GM06990 (cell line): Measurements from ENCODE around the gene CENPF.

ENCODE experiments used
- DNase-seq: peaks from one replicate; pipeline ENCODE4 v3.0.0-alpha.2; 2011; ENCODE audit not compliant: insufficient read length; ENCODE audit errors: extremely low read depth
- H3K27me3 ChIP-seq: replicated peaks from 2 replicates; pipeline ENCODE4 v1.6.0; 2011; ENCODE audit warnings: low read length; ENCODE audit not compliant: control insufficient read depth, insufficient read depth
- H3K36me3 ChIP-seq: 2 replicates; pipeline ENCODE4 v1.5.1; 2011; ENCODE audit warnings: low read length; ENCODE audit not compliant: control insufficient read depth, insufficient read depth
- H3K4me3 ChIP-seq: replicated peaks from 2 replicates; pipeline ENCODE4 v1.5.1; 2011; ENCODE audit warnings: low read depth, mild to moderate bottlenecking, control low read depth, low read length
- TF ChIP-seq, protein P1 (sequence below): IDR thresholded peaks from 2 replicates; pipeline ENCODE4 v1.5.1; 2011; ENCODE audit warnings: low read length, control low read depth, mild to moderate bottlenecking, inconsistent platforms; ENCODE audit not compliant: insufficient read depth, poor library complexity, severe bottlenecking

Gene CENPF

DNA sequence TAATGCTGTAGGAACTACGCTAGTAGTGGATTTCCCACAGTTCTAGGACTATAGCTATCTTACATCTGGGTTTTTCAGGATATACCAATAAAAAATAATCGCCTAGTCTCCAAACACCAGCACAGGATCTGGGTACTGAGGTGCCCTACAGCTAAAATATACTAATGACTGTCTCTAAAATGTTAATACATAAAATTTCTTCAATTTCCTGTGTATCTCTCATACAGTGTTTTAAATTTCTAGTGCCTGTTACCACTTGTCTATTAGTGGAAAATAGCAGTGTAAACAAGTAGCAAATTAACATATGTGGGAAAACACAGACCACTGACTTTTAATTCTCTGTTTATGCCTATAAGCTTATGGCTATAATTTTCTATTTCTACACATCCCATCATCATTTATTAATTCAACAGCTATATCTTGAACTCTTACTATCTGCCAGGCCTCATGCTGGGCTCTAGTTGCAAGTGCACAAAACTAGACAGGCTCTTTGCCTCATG is 35.5 kb upstream of the CENPF start:
- DNase-seq: no peak
- TF ChIP-seq, protein P1, sequence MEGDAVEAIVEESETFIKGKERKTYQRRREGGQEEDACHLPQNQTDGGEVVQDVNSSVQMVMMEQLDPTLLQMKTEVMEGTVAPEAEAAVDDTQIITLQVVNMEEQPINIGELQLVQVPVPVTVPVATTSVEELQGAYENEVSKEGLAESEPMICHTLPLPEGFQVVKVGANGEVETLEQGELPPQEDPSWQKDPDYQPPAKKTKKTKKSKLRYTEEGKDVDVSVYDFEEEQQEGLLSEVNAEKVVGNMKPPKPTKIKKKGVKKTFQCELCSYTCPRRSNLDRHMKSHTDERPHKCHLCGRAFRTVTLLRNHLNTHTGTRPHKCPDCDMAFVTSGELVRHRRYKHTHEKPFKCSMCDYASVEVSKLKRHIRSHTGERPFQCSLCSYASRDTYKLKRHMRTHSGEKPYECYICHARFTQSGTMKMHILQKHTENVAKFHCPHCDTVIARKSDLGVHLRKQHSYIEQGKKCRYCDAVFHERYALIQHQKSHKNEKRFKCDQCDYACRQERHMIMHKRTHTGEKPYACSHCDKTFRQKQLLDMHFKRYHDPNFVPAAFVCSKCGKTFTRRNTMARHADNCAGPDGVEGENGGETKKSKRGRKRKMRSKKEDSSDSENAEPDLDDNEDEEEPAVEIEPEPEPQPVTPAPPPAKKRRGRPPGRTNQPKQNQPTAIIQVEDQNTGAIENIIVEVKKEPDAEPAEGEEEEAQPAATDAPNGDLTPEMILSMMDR: no peak
- Histone ChIP-seq H3K27me3 (no peaks in the 10 kb centered on the region), H3K4me3 (no peak overlapping the region), H3K36me3 (no peaks in the 10 kb centered on the region)

DNA sequence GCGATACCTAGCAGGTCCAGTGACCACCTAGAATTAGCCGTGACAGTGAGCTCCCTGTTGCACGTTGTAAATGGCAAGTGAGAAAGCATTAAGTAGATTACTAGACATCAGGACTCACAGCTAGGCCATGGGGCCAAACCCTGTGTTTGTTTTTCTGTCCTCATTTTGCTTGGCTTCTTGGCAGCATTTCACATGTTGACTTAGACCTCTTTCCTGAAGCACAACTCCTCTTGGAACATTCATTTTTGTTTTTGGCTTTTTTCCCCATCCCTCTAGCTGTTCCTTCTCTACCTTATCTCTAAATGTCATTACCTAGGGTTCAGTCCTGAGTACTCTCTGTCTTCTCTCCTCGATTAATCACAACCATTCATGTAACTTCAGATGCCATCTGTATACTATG is 34.7 kb upstream of the CENPF start:
- Histone ChIP-seq H3K27me3 (no peaks in the 10 kb centered on the region), H3K4me3 (no peak overlapping the region), H3K36me3 (no peaks in the 10 kb centered on the region)
- no peak for DNase-seq
- TF ChIP-seq, protein P1: no peak

DNA sequence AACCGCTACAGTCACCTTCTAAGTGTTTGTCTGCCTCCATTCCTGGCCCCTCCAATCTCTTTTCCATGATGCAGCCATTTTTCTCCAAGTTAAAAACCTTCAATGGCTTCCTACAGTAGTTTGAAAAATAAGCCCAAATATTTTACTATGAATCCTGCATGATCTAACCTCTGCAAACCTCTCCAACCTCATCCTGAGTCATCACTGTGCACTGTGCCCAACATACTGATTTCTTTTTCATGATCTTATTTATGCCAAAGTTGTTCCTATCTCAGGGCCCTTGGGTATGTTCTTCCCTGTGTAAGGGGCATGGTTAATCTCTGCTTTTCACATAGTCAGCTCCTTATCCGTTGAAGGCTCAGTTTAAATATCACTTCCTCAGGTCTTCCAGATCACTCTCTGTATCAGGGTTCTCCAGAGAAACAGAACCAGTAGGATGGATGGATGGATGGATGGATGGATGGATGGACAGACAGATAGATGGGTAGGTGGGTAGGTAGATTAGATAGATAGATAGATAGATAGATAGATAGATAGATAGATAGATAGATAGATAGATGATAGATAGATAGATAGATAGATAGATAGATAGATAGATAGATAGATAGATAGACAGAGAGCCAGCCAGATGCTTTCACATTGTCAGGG is 33.5 kb upstream of the CENPF start:
- no peaks in the 10 kb centered on the region for H3K27me3 ChIP-seq

DNA sequence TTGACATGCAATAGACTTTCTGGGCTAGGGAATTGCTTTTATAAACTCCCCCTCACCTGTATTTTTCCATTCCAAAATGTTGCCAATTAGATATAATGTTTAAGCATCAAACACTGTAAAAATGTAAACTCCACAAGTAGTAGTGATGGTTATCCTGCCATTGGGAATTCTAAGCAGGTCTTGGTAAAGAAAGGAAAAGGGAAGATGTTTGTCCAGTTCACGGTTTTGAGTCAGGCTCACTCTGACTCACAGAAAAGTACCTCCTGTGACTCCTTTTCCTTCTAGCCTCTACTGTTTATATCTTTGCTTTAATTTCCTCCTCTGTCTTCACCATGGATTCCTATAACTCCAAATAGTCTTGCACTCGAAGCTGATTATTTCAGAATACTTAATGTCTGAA is 32.6 kb upstream of the CENPF start:
- H3K27me3 ChIP-seq: no peaks in the 10 kb centered on the region
- H3K36me3 ChIP-seq: no peaks in the 10 kb centered on the region
- no peak overlapping the region for H3K4me3 ChIP-seq
- TF ChIP-seq, protein P1: no peak
- DNase-seq: no peak

More for the DNA sequence above, 33.5 kb upstream of the CENPF start:
- Histone ChIP-seq H3K36me3 (no peaks in the 10 kb centered on the region), H3K4me3 (no peak overlapping the region)
- DNase-seq: no peak
- TF ChIP-seq, protein P1: no peak

DNA sequence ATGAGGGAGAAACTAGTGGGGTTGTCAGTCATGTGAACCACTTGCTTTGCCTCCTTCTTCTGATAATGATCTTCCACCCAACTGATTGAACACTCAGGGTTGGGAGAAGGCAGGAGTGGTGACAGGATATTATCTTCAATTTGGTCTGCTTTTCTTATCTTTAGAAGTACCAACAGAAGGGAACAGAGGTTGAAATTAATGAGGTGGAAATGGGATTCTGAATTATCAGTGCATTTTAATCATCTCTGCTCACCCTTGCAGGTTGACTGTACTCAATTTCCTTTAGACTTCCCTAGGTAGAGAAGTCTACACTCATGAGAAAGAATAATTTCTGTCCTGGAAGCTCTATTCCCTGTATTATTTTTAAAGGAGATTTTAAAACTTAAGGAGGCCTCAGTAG is 31.7 kb upstream of the CENPF start:
- TF ChIP-seq, protein P1: no peak
- no peaks in the 10 kb centered on the region for H3K36me3 ChIP-seq
- no peak overlapping the region for H3K4me3 ChIP-seq
- DNase-seq: no peak
- no peaks in the 10 kb centered on the region for H3K27me3 ChIP-seq
